Stimulated activated naive CD4-positive, alpha-beta T cell treated with Interleukin-2 at 50 U/mL for 16 hours (primary cell): ENCODE measurements around the gene FGF1.
A peak's percentile ranks its signal among the peaks of the same experiment; 100 is the strongest.

ENCODE experiments used
- DNase-seq: peaks from one replicate; lab custom pipeline; 2025; lab: John Stamatoyannopoulos, UW

Gene FGF1

DNA sequence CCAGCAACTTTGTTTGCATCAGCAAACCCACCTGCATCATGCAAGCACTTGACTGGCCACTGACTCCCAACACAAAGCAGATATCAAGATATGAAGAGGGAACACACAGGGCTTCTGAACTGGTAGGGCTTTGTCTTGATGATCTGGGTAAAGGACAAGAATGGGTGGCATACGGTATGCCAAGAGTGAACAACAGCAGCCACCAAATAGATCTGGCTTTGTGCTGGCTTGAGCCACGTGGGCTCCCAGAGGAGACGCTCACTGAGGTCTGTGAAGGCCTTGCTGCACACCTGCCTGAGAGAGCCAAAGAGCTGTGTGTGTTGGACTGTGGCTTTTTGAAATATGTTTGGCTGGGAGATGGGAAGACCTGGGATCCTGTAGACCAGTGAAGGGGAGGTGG, 43.5 kb downstream of the FGF1 start:
- DNase-seq = no peak

DNA sequence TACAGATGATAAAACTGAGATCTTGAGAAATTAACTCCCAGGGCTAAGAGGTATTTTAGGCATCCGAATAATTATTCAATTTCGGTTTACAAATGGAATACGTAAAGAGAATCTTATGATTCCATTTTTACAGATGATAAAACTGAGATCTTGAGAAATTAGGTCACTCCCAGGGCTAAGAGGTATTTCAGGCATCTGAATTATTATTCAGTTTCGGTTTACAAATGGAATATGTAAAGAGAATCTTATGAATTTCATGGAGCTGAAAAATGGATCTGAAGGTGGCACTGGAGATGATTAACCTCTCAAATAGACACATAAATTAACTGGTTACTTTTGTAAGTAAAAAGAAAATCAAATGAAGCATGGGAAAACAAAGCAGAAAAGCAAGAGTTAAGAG, 44.2 kb downstream of the FGF1 start:
- no peak for DNase-seq

DNA sequence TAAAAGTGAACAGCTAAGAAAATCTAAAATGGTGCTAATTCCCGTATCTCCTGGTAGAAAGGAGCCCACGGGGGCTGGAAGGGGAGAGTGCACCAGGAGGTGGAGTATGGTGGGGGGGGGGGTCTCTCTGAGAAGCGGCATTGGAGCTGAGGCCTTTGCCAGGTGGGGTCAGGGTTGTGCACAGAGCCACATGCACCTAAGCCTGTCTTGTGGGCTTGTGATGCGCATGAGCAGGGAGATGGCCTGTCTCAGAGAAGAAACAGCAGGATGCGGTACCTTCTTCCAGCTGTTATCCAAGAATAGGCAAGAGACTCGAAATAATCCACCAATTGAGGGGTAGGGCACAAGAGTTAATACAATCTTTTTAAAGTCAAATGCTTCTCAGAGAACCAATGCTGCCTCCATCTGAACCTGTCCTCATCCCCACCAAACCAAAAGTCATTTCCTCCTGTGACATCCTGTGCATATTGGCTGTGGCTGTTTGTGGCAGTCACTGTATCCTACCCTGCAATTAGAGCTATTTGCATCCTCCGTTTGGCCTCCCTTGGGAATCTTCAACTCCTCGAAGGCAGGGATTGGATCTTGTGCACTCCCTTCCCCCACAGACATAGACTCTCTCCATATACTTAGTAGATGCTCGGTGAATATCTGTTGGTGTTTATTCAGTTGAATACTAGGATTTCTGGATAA, 45.4 kb downstream of the FGF1 start:
- DNase-seq = no peak

DNA sequence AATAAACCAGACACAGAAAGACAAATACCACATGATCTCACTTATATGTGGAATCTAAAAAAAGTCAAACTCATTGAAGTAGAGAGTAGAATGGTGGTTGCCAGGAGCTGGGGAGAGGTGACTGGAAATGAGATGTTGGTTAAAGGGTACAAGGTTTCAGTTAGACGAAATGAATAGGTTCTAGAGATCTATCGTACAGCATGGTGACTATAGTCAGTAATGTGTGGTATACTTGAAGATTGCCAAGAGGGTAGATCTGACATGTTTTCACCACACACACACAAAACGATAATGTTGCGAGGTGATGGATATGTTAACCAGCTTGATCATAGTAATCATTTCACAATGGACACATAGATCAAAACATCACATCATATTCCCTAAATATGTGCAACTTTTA, 46.4 kb downstream of the FGF1 start:
- DNase-seq = no peak

DNA sequence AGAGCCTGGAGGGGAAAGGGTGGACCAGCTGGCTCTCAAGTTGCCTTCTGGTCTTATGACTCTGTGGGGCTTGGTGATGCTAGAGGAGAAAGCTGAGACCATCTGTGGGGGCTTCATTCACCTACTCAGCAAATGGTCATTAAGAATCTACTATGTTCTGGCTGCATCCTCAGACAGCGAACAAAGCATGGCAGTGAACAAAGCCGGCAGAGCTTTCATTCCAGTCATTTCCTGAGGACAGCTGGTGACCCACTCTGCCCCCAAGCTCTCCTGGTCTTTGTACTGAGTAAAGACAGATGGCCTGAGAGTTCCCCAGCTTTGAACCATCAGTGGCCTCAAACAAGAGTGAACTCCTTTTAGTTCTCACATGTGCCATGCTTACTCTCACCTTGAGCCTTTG, 48.0 kb downstream of the FGF1 start:
- no peak for DNase-seq

DNA sequence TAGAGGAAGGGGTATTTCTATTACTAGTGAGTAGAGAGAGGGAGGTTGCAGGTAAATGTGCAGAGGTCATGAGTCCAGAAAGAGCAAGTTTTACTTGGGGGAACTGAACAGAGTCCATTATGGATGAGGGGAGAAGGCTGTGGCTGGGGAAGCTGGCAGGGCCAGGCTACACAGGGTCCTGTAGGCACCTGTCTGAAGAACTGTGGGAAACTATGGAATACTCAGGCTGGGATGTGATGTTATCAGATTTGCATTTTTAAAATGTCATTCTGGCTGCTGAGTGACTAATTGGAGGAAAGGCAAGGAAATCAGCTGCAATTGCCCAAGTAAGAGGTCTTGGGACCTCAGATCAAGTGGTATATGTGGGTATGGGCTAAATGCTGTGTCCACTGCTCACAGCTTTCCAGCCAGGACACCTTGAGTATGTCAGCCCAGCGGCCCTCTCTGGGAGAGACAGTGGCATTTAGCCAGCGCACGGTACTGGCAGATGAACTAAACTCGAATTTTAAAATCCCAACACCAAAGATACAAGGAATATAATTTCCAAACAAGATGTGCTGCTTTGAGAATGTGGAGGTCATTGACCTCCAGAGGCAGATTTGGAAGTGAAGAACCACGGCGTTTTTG, 49.1 kb downstream of the FGF1 start:
- DNase-seq = no peak

DNA sequence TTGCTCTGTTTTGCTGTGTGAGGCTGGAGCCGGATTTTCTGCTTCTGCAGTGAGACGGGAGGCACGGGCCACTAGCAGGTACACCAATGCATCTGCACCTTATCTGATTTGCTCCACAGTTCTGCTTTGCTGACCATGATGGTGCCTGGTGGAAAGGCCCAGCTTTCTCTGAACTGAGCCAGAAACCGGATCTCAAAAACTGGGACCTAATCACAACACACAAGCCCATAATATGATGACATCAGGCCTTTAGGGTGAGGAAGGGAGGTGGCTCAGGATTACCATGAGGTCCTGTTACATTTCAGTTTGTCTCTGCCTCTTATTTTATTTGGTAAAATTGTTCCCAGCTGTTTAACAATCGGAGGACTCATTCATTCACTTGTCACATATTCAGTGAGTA, 49.8 kb downstream of the FGF1 start:
- DNase-seq = no peak

DNA sequence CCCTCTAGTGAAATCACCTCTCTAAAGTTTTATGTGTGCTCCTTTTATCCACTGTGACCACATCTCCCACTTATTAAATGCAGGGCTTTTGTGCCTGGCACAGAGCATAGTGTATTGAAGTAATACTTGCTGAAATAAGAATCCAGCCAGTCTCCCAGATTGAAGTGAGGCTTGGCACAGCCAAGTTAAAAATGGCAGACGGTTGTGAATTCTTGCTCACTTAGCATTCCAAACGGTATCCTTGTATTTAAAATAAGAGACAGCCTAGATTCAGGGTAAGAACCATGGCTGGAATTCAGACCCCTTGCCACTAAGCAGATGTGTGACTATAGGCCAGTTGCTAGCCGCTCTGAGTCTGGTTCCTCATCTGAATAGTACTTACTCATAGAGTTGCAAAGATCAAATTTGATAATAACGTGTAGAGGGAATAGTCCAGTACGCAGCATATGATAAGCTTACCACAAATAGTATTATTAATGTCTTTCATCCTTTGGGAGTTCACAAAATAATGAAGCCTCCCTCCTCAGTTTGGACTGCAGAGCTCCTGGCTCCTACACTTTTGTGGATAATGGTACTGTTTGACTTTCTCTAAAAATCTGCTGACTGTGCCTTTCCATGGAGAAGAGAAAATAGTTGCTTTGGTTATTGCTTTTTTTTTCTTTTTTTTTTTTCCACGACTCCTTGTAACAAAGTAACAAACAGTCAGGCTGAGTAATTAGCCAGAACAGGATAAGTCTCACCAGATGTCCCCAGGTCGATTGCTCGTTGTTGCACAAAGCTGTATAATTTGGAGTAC, 51.5 kb downstream of the FGF1 start:
- no peak for DNase-seq

DNA sequence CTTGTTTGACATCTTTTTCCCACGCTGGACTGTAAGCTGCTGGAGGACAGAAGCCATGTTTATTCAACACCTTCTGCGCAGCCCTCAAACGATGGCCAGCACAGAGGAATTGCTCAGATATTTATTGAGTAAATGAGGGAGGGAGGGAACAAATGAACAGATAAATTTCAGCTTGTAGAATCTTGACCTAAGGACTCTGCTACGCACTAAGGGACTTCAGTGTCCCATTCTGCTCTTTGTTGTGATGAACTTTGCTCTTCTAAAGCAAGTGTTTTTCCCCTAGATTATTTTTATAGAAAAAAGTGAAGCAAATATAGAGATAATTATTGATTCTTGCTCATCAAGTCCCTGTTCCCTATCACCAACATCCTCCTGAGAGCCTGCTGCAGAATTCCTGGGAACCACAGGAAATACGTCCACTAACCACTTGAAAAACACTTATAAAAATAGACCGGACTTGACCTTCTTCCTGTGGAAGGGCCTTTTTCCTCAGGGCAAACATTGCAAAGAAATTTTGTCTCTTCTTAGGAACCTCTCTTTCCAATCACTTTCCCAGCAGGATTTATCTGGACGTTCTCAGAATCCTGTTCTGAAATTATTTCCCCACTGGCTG, 54.9 kb downstream of the FGF1 start:
- no peak for DNase-seq

DNA sequence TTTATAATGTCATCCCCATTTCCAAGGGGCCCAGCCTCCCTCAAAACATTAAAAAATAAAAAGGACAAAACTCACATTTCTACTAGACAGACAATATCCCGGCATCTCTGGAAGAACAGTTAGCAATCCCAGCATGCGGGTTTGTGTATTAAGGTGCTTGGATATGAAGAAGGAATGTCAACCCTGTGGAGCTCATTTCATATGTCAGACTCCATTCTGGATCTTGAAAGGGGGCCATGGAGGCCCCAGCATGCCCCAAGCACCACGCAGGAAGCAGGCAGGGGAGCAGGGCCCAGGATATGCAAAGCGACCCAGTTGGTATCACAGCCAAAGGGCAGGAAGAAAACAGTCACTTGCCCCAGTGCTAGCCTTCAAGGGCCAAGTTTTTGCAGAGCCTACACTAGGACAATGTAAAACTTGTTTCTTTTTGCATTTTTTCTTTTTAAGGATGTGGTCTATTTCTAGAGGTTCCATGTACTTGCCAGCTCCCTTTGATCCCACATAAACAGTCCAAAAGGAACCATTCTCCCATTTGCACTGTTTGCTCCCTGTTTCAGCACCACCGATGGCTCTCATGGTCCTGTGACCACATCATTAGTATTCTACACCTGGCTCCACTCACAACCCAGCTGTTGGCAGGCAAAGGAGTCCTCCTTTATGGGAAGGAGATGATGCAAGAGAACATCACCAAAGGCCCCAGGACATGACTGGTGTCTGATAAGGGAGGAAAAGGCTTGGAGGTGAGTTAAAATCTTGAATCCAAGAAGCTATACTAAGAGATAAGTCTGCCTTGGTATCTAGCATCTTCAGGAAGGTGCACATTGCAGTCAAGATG, 58.3 kb downstream of the FGF1 start:
- no peak for DNase-seq

DNA sequence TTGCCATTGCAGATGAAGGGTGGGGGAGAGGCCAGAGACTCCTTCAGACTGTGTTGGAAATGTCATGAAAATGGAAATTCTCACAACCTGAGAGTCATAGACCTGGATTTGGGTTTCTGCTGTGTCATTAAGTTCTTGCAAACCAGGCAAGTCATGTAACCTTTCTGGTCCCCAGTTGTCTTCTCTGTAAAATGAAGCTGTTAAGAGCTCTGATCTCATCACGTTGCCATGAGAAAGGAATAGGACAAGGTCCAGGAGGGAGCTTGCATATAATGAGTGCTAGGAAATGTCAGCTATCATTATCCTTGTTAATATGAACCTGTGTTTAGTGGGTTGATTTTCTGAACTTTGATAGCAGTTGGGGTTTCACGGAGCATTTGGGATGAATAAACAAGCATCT, 59.1 kb downstream of the FGF1 start:
- DNase-seq = no peak

DNA sequence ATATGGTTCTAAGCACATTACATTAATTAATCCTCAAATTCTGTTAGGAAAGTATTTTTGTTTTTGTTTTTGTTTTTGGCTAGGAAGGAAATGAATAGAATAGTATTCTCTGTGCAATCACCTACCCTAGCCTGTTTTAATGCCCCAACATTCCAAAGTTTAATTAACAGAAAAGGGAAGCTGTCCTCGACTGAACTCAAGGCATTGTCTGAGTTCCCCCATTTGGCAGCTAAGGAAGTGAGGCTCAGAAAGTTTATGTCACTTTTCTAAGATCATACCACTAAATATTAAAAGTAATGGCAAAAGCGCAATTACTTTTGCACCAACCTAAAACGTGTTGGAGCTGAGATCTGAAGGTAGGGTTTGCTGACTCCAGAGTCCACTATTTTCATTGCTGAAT, 59.8 kb downstream of the FGF1 start:
- no peak for DNase-seq

DNA sequence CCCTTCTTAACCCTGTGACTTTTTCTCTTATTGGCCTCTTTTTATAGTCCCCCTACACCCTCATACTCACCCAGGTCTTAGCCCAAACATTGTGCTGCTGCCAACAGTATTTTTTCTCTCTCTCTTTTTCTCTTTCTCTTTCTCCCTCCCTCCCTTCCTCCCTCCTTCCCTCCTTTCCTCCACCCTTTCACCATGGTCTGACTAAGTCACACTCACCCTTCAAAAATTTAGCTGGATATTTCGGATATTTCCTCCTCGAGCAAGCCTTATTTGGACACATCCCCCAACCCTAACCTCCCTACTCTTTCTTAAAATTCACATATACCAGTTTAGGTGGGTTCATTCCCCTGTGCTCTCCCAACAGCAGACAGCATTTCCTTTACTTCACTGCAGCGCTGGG, 64.7 kb downstream of the FGF1 start:
- no peak for DNase-seq

DNA sequence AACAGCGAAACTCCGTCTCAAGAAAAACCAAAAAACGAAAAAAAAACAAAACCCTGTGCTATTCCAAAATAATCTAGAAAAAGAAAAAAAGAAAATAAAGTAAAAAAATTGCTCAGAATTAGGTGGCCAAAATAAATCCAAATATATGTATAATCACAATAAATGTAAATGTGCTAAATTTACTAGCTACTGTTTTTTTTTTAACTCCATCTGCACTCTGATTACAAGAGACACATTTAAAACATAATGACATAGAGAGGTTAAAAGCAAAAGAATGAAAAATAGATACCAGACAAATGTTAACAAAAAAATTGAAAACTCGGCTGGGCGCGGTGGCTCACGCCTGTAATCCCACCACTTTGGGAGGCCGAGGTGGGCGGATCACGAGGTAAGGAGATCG, 66.1 kb downstream of the FGF1 start:
- DNase-seq = no peak

DNA sequence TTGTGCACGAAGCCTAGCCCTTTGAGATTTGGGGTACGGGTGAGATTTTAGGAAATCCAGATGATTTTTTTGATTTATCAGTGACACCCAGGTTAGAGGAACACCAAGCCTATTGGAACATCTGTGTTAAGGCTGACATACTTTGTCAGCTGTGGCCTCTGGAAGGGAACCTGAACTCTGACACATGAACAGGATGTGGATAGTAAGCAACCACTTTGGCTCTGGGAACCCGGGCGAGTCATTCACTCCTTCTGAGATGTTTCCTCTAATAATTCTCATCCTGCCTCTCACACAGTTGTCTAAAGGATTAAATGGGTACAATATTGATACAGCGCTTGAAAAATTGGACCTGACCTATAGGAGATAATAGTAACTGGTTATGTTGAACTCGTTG, 67.8 kb downstream of the FGF1 start:
- no peak for DNase-seq

DNA sequence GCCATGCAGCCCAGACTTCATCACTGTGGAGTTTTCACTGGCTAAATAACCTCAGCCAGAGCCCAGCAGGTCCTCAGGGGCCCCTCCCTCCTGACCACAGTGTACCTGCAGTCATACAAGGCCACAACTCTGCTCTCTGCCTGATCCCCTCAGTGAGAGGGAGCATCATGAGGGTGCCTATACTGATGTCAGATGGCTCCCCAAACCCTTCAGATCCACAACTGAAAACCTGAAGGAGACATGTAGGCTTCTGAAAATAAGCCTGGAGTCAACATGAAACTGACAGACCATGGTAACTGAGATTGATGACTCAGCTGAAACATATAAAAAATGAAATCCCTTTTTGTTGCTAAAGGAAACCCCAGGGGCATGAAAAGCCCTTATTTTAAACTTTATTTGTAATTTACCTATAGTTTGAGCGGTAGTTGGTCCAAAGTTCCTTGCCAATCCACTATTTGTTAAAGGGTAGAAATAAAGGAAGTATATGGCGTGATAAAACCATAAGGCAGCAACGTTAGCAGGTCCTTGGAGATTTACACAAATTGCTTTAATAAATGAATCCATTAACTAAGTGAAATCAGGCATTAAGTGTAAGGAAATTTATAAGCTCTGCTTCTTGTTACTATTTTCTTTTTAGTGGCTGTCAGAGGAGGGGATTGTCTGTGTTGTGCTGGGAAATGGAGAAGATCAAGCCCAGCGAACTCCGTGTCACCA, 68.3 kb downstream of the FGF1 start:
- no peak for DNase-seq

DNA sequence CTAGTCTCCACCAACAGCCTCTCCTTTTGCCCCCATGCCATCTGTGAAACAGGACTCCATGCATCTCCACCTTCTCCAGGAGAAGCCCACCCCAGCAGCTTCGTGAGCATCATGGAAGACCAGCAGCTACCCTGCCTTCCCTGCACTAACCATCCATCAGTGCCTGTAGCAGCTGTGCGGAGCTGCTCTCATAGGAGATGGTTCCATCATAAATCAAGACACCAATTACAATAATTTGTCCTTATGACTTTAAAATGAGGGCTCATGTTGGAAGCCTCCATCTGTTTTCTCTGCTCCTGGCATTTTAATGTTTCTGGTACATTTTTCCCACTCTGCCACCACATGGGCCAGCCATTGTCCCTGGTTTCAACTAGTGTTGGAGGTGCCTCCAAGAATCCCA, 69.9 kb downstream of the FGF1 start:
- DNase-seq = no peak

DNA sequence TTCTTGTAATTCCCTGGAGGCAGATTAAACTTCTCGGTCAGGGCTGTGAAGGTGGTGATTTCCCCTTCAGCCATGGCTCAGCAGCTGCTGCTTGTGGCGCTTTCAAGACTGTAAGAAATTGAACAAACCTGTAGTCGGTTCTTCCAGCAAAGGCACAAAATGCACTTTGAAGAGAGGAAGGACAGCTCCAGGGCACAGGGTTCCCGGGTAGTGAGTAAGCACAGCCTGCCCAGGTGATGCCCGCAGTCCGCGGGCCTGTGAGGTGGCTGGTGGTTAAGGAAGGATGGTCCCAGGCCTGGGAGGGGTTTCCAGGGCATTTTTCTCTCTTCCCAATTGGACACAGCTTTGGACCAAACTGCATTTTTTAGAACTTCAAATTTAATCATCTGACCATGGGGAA, 71.8 kb downstream of the FGF1 start:
- DNase-seq = no peak

DNA sequence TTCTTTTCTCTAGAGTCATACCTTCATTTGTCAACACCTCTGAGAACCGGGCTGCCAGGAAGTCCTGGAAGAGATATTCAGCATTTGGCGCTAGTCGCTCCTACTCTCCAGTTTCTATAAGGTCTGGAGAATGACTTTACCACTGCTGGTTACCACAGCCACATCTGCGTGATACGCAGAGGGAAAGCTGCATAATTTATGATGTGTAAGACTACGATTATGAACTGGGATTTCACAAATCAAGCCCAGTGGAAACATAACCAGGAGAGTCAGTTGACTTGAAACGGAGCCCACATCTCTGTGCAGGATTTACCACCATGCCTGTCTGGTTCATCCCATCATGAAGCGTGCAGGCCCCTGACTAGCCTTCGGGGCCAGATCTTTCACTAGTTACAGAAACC, 72.6 kb downstream of the FGF1 start:
- DNase-seq = no peak

DNA sequence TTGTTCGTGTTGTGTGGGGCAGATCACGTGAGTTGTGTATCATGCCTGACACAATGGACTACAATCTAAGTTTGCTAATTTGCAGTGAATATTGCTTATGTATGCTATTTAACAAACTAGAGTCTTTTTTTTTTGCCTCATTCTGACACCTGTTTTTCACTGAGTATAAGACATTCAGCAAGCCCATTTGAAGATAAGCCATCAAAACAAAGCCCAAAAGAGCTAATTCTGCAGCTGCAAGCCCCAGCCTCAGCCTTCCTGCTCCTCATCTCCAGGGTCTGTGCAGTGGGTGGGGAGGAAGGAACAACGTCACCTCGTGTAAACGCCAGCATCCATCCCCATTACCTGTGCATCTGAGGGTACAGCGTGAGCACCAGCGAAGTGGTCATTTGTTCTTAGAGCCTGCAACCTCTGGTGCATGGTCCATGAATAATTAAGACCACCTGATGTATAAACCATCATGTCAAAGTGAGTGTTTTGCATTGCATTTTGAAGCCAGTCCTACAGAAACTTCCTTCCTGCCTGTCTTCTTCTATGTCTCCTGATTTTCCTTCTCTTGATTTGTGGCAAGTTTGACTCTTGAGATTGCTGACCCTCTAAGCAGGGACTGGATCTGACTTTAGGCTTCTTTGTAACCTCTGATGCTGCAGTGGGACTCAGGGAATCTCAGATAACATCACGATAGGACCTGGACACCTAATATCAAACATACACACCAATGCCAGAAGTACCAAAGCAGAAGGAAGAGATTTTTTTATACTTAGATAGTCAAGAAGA, 73.2 kb downstream of the FGF1 start:
- no peak for DNase-seq

DNA sequence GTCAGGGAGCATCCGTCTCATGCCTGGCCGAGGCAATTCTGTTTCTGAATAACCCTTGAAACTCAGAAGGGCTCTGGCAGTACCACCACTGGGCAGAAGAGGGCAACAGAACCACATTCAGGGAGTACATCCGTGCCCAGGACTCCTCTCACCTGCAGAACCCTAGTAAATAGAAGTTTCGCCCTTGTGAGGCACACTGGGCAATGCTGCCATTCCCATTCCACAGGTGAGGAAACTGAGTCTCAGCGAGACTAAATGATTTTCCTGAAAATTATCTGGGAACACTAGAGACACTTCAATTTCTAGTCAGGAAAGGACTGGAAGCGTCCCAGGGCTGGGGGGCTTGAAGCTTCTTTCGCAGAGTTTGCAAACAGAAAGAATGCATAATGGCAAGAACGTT, 74.7 kb downstream of the FGF1 start:
- peak; percentile 67 for DNase-seq
